Measurements from ENCODE around the gene PKMYT1.

DNA sequence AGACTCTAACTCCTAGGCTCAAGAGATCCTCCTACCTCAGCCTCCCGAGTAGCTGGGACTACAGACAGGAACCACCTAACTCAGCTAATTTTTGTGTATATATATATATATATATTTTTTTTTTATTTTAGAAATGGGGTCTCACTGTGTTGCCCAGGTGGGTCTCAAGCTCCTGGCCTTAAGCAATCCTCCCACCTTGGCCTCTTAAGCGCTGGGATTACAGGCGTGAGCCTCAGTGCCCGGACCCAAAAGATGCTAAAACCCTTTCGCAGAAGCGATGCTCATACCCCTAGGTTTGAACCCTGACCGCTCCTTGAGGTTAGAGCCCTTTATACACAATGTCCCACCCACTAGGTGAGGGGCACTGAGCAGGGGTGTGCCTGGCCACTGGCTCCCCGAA is 30.3 kb upstream of the PKMYT1 start:
- TF ChIP-seq, protein P1, sequence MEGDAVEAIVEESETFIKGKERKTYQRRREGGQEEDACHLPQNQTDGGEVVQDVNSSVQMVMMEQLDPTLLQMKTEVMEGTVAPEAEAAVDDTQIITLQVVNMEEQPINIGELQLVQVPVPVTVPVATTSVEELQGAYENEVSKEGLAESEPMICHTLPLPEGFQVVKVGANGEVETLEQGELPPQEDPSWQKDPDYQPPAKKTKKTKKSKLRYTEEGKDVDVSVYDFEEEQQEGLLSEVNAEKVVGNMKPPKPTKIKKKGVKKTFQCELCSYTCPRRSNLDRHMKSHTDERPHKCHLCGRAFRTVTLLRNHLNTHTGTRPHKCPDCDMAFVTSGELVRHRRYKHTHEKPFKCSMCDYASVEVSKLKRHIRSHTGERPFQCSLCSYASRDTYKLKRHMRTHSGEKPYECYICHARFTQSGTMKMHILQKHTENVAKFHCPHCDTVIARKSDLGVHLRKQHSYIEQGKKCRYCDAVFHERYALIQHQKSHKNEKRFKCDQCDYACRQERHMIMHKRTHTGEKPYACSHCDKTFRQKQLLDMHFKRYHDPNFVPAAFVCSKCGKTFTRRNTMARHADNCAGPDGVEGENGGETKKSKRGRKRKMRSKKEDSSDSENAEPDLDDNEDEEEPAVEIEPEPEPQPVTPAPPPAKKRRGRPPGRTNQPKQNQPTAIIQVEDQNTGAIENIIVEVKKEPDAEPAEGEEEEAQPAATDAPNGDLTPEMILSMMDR (conservative IDR thresholded peaks at IDR 0.05; ENCODE audit: low read length): no peak
- no peak for TF ChIP-seq EZH2phosphoT487 (IDR thresholded peaks at IDR 0.05; ENCODE audit: borderline replicate concordance, low read depth, low read length)
